ENCODE results near the gene ZSWIM4.
"Not testable (repeated sequence)": the region's sequence is repeated elsewhere in the genome, so short reads cannot be mapped to it uniquely, and the experiment has no call there.

The ZSWIM4 gene

DNA sequence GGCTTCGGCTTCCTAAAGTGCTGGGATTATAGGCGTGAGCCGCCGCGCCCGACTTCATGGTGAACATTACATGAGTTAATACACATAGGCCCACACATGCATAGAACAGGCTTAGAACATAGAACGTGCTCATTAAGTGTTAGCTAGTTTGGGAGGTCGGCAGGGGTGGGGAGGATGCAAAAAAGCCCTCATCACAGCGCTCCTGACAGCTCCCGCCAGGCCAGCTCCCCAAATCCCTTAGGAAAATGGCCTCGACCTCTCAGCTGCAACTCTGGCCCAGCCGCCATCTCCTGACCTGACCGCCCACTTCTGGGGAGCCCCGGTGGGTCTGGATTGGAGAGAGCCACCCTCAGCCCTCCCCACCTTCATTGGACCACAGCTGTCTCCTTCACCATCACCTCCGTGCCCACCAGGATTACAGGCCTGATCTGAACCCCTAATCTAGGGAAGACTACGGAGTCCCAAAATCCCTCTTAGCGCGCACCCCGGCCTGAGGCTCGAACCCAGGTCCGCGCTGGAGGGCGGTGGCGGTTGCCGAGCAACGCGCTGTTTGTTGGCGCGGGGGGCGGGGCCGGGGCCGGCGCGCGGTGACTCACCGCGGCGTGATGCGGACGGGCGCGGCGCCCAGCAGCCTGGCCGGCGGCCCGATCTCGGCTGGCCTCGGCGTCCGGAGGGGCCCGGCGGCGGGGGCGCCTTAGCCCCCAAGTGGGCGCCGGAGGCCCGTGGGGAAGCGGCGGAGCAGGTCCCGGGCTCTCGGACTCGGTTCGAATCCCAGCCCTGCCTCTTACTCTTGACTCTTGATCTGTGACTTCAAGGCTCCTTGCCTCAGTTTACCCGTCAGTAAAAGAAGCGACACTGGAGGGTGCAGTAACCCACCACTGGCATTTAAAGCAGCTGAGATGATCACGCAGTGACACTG is 55.0 kb downstream of the ZSWIM4 start:
- TF ChIP-seq CTCF (IDR thresholded peaks at IDR 0.05; ENCODE audit: insufficient read depth, low read depth, low read length, missing control alignments) = no peak
- no peak overlapping the region for H3K4me3 ChIP-seq (ENCODE audit: low read depth, low read length)
- peak; percentile 64 for DNase-seq (ENCODE audit: low read depth)

DNA sequence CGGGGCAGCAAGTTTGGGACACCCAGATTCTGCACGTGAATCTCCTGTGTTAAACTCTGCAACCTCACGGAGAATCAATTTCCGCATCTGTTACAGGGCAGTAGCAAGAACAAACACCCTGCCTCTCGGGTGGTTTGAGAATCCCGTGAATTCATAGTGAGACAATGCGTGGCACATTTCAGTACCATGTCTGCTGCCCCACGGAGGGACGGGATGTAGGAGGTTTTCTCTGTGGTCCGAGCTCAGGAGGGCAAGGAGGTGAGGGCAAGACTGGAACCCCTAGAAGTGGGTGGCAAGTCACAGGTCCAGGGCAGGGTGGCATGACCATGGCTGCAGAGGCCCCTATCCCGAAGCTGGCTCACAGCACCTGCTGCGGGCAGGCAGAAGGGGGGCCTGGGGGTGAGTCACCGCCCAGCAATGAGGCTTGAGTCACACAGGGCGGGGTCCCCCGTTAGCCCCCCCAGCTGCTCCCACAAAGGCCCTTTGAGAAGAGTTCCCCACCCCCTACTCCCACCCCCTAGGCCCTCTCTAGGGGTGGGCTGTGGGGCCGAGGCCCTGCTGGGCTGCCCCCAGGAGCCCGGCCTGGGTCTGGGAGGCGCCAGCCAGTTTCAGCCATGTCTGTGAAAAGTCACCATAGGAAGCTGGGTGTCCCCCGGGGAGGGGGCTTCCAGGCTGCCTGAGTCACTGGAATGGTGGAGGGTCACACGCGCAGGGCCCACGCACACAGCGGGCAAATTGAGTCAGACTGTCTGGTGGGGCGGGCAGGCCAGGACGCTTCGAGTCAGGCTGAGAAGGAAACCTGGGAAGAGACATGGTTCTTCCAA is 55.9 kb downstream of the ZSWIM4 start:
- no peak for DNase-seq (ENCODE audit: low read depth)
- TF ChIP-seq CTCF (IDR thresholded peaks at IDR 0.05; ENCODE audit: insufficient read depth, low read depth, low read length, missing control alignments) = no peak
- H3K4me3 ChIP-seq (ENCODE audit: low read depth, low read length) = no peak overlapping the region

- not testable (repeated sequence) for DNase-seq (ENCODE audit: low read depth); H3K4me3 ChIP-seq (ENCODE audit: low read depth, low read length)
Observed at GRCh38 chr19:13851734-13852114, 56.5 kb downstream of the ZSWIM4 start.

GRCh38 chr19:13852171-13852707 is 57.0 kb downstream of the ZSWIM4 start:
- H3K4me3 ChIP-seq (ENCODE audit: low read depth, low read length); DNase-seq (ENCODE audit: low read depth): not testable (repeated sequence)

DNA sequence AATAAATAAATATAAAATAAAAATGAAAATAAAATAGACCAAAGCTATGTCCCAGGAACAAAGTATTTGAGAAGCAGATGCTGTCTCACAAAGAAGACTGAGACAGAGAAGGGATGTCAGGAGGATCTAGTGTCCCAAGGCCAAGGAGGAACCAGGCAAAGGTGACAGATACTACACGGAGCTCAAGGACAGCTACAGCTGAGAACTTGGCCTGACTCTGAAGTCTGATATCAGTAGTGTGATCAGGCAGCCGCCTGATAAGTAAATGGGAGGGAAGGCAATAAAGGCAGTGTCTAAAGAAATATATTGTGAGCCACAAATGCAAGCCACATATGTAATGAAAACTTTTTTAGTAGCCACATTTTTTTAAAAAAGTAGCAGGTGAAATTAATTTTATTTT is 61.3 kb downstream of the ZSWIM4 start:
- TF ChIP-seq CTCF (IDR thresholded peaks at IDR 0.05; ENCODE audit: insufficient read depth, low read depth, low read length, missing control alignments) = no peak
- no peak for DNase-seq (ENCODE audit: low read depth)
- H3K4me3 ChIP-seq (ENCODE audit: low read depth, low read length) = no peak overlapping the region

GRCh38 chr19:13859361-13859880 is 64.2 kb downstream of the ZSWIM4 start:
- H3K4me3 ChIP-seq (ENCODE audit: low read depth, low read length) = no peak overlapping the region
- TF ChIP-seq CTCF (IDR thresholded peaks at IDR 0.05; ENCODE audit: insufficient read depth, low read depth, low read length, missing control alignments) = no peak
- no peak for DNase-seq (ENCODE audit: low read depth)

- DNase-seq (ENCODE audit: low read depth) = no peak
- peak overlapping the region; percentile 94 for H3K4me3 ChIP-seq (ENCODE audit: low read depth, low read length)
- no peak for TF ChIP-seq CTCF (IDR thresholded peaks at IDR 0.05; ENCODE audit: insufficient read depth, low read depth, low read length, missing control alignments)
Observed at GRCh38 chr19:13860679-13861391, 65.6 kb downstream of the ZSWIM4 start.

All from GM12865 (cell line).